ENCODE measurements around the gene RNF135.
A peak's percentile ranks its signal among the peaks of the same experiment; 100 is the strongest.

The RNF135 gene

GRCh38 chr17:30933966-30934365 is 36.9 kb upstream of the RNF135 start:
- no peak overlapping the region for H3K9ac ChIP-seq (ENCODE audit: low read length)
- H3K9me3 ChIP-seq (ENCODE audit: control insufficient read depth, low read length), result no peaks in the 10 kb centered on the region
- peaks cover 0 to 3% of the 10 kb centered on the region in 2 experiments for H3K36me3 ChIP-seq (ENCODE audit: control insufficient read depth in 1 of 2, insufficient read depth in 2 of 2, low read depth in 1 of 2, low read length in 2 of 2)
- H2BK15ac ChIP-seq (ENCODE audit: low read depth, poor library complexity, severe bottlenecking), result no peak overlapping the region
- H2AK5ac ChIP-seq (ENCODE audit: low read length, severe bottlenecking), result no peak overlapping the region
- no peak overlapping the region for H2AFZ ChIP-seq (ENCODE audit: low read depth, low read length)
- H3K27me3 ChIP-seq (ENCODE audit: control insufficient read depth in 1 of 2, insufficient read depth in 1 of 2, low read length in 2 of 2), result peaks cover 0 to 15% of the 10 kb centered on the region in 2 experiments
- H3K79me1 ChIP-seq (replicated peaks; ENCODE audit: low read length, poor library complexity, severe bottlenecking), result no peaks in the 10 kb centered on the region
- H3K23ac ChIP-seq (ENCODE audit: low read length in 2 of 2), result no peak overlapping the region
- no peak overlapping the region for H2BK120ac ChIP-seq (ENCODE audit: low read depth, low read length)
- no peak overlapping the region for H2BK12ac ChIP-seq (ENCODE audit: low read length in 2 of 2)
- no peak overlapping the region for H4K8ac ChIP-seq (ENCODE audit: low read length)
- H2BK5ac ChIP-seq (ENCODE audit: low read depth, low read length, poor library complexity, severe bottlenecking), result no peak overlapping the region
- no peak overlapping the region for H4K91ac ChIP-seq (ENCODE audit: low read length)
- H3K4me3 ChIP-seq (ENCODE audit: insufficient read depth in 1 of 2, low read depth in 1 of 2, low read length in 2 of 2), result no peak overlapping the region
- DNase-seq, result no peak
- H3K14ac ChIP-seq (ENCODE audit: low read length in 2 of 2), result no peak overlapping the region
- 95% methylated on average over 5 of the region's 5 CpGs for WGBS
- no peak overlapping the region for H3K4ac ChIP-seq (ENCODE audit: low read depth in 1 of 2, low read length in 2 of 2)
- no peak overlapping the region for H3K4me2 ChIP-seq (ENCODE audit: low read length, poor library complexity, severe bottlenecking)
- no peak overlapping the region for H3K27ac ChIP-seq (ENCODE audit: low read length, poor library complexity, severe bottlenecking)
- no peaks in the 10 kb centered on the region for H3K4me1 ChIP-seq (ENCODE audit: control insufficient read depth, insufficient read depth, low read depth, low read length)
- H3K18ac ChIP-seq (ENCODE audit: low read depth in 1 of 2, low read length in 2 of 2), result no peak overlapping the region

GRCh38 chr17:30939051-30939689 is 31.7 kb upstream of the RNF135 start:
- Histone ChIP-seq H3K79me1 (replicated peaks; ENCODE audit: low read length, poor library complexity, severe bottlenecking) (no peaks in the 10 kb centered on the region), H3K27me3 (ENCODE audit: control insufficient read depth in 1 of 2, insufficient read depth in 1 of 2, low read length in 2 of 2) (no peaks in the 10 kb centered on the region), H3K23ac (ENCODE audit: low read length in 2 of 2) (no peak overlapping the region), H3K9ac (ENCODE audit: low read length) (no peak overlapping the region), H3K4ac (ENCODE audit: low read depth in 1 of 2, low read length in 2 of 2) (no peak overlapping the region), H2BK12ac (ENCODE audit: low read length in 2 of 2) (no peak overlapping the region), H3K4me2 (ENCODE audit: low read length, poor library complexity, severe bottlenecking) (no peak overlapping the region), H3K4me3 (ENCODE audit: insufficient read depth in 1 of 2, low read depth in 1 of 2, low read length in 2 of 2) (no peak overlapping the region), H2AFZ (ENCODE audit: low read depth, low read length) (no peak overlapping the region), H3K4me1 (ENCODE audit: control insufficient read depth, insufficient read depth, low read depth, low read length) (no peaks in the 10 kb centered on the region), H2BK120ac (ENCODE audit: low read depth, low read length) (no peak overlapping the region), H2BK5ac (ENCODE audit: low read depth, low read length, poor library complexity, severe bottlenecking) (no peak overlapping the region), H2BK15ac (ENCODE audit: low read depth, poor library complexity, severe bottlenecking) (no peak overlapping the region), H3K9me3 (ENCODE audit: control insufficient read depth, low read length) (no peaks in the 10 kb centered on the region), H3K27ac (ENCODE audit: low read length, poor library complexity, severe bottlenecking) (no peak overlapping the region), H3K14ac (ENCODE audit: low read length in 2 of 2) (no peak overlapping the region), H2AK5ac (ENCODE audit: low read length, severe bottlenecking) (no peak overlapping the region), H4K8ac (ENCODE audit: low read length) (no peak overlapping the region), H3K36me3 (ENCODE audit: control insufficient read depth in 1 of 2, insufficient read depth in 2 of 2, low read depth in 1 of 2, low read length in 2 of 2) (peaks cover 0 to 5% of the 10 kb centered on the region in 2 experiments), H4K91ac (ENCODE audit: low read length) (no peak overlapping the region), H3K18ac (ENCODE audit: low read depth in 1 of 2, low read length in 2 of 2) (no peak overlapping the region)
- WGBS, result 95% methylated on average over 12 of the region's 13 CpGs
- no peak for DNase-seq

GRCh38 chr17:30942308-30943079 is 28.3 kb upstream of the RNF135 start:
- DNase-seq, result peak; percentile 35
- H3K4me2 ChIP-seq (ENCODE audit: low read length, poor library complexity, severe bottlenecking), result no peak overlapping the region
- no peak overlapping the region for H3K4ac ChIP-seq (ENCODE audit: low read depth in 1 of 2, low read length in 2 of 2)
- no peak overlapping the region for H2BK15ac ChIP-seq (ENCODE audit: low read depth, poor library complexity, severe bottlenecking)
- H3K9me3 ChIP-seq (ENCODE audit: control insufficient read depth, low read length), result no peaks in the 10 kb centered on the region
- H3K4me1 ChIP-seq (ENCODE audit: control insufficient read depth, insufficient read depth, low read depth, low read length), result no peaks in the 10 kb centered on the region
- no peak overlapping the region for H3K27ac ChIP-seq (ENCODE audit: low read length, poor library complexity, severe bottlenecking)
- H2BK12ac ChIP-seq (ENCODE audit: low read length in 2 of 2), result no peak overlapping the region
- no peak overlapping the region for H4K91ac ChIP-seq (ENCODE audit: low read length)
- H3K27me3 ChIP-seq (ENCODE audit: control insufficient read depth in 1 of 2, insufficient read depth in 1 of 2, low read length in 2 of 2), result no peaks in the 10 kb centered on the region
- no peak overlapping the region for H2BK120ac ChIP-seq (ENCODE audit: low read depth, low read length)
- peaks cover 0 to 3% of the 10 kb centered on the region in 2 experiments for H3K36me3 ChIP-seq (ENCODE audit: control insufficient read depth in 1 of 2, insufficient read depth in 2 of 2, low read depth in 1 of 2, low read length in 2 of 2)
- no peak overlapping the region for H3K9ac ChIP-seq (ENCODE audit: low read length)
- no peak overlapping the region for H3K23ac ChIP-seq (ENCODE audit: low read length in 2 of 2)
- no peak overlapping the region for H2AFZ ChIP-seq (ENCODE audit: low read depth, low read length)
- WGBS, result 72% methylated on average over 3 of the region's 4 CpGs
- H4K8ac ChIP-seq (ENCODE audit: low read length), result no peak overlapping the region
- H3K14ac ChIP-seq (ENCODE audit: low read length in 2 of 2), result no peak overlapping the region
- H2BK5ac ChIP-seq (ENCODE audit: low read depth, low read length, poor library complexity, severe bottlenecking), result no peak overlapping the region
- no peak overlapping the region for H2AK5ac ChIP-seq (ENCODE audit: low read length, severe bottlenecking)
- no peak overlapping the region for H3K18ac ChIP-seq (ENCODE audit: low read depth in 1 of 2, low read length in 2 of 2)
- no peak overlapping the region for H3K4me3 ChIP-seq (ENCODE audit: insufficient read depth in 1 of 2, low read depth in 1 of 2, low read length in 2 of 2)
- H3K79me1 ChIP-seq (replicated peaks; ENCODE audit: low read length, poor library complexity, severe bottlenecking), result no peaks in the 10 kb centered on the region

- Histone ChIP-seq H3K27ac (ENCODE audit: low read length, poor library complexity, severe bottlenecking) (no peak overlapping the region), H3K9ac (ENCODE audit: low read length) (no peak overlapping the region), H3K4me3 (ENCODE audit: insufficient read depth in 1 of 2, low read depth in 1 of 2, low read length in 2 of 2) (no peak overlapping the region), H3K18ac (ENCODE audit: low read depth in 1 of 2, low read length in 2 of 2) (no peak overlapping the region), H3K4ac (ENCODE audit: low read depth in 1 of 2, low read length in 2 of 2) (no peak overlapping the region), H2BK120ac (ENCODE audit: low read depth, low read length) (no peak overlapping the region), H2BK15ac (ENCODE audit: low read depth, poor library complexity, severe bottlenecking) (no peak overlapping the region), H4K91ac (ENCODE audit: low read length) (no peak overlapping the region), H3K9me3 (ENCODE audit: control insufficient read depth, low read length) (no peaks in the 10 kb centered on the region), H3K4me2 (ENCODE audit: low read length, poor library complexity, severe bottlenecking) (no peak overlapping the region), H2BK5ac (ENCODE audit: low read depth, low read length, poor library complexity, severe bottlenecking) (no peak overlapping the region), H3K27me3 (ENCODE audit: control insufficient read depth in 1 of 2, insufficient read depth in 1 of 2, low read length in 2 of 2) (no peaks in the 10 kb centered on the region), H3K4me1 (ENCODE audit: control insufficient read depth, insufficient read depth, low read depth, low read length) (no peaks in the 10 kb centered on the region), H4K8ac (ENCODE audit: low read length) (no peak overlapping the region), H2AFZ (ENCODE audit: low read depth, low read length) (no peak overlapping the region), H3K79me1 (replicated peaks; ENCODE audit: low read length, poor library complexity, severe bottlenecking) (no peaks in the 10 kb centered on the region), H3K23ac (ENCODE audit: low read length in 2 of 2) (no peak overlapping the region), H3K36me3 (ENCODE audit: control insufficient read depth in 1 of 2, insufficient read depth in 2 of 2, low read depth in 1 of 2, low read length in 2 of 2) (peaks cover 0 to 6% of the 10 kb centered on the region in 2 experiments), H2BK12ac (ENCODE audit: low read length in 2 of 2) (no peak overlapping the region), H2AK5ac (ENCODE audit: low read length, severe bottlenecking) (no peak overlapping the region), H3K14ac (ENCODE audit: low read length in 2 of 2) (no peak overlapping the region)
- no peak for DNase-seq
- 100% methylated on average over 4 of the region's 5 CpGs for WGBS
These were observed 23.0 kb upstream of the RNF135 start for GRCh38 chr17:30947796-30948195.

Data from mesenchymal stem cell (in vitro differentiated cells and primary cell).